DMS153 treated with DMSO at 0.1 percent for 48 hours (cell line): ENCODE measurements around the gene THEMIS.
A peak's percentile ranks its signal among the peaks of the same experiment; 100 is the strongest.
"Not testable (repeated sequence)": the region's sequence is repeated elsewhere in the genome, so short reads cannot be mapped to it uniquely, and the experiment has no call there.

ENCODE experiments used
- DNase-seq: peaks from one replicate; lab custom pipeline; 2025; ENCODE audit not compliant: unreplicated experiment; lab: John Stamatoyannopoulos, UW

The THEMIS gene, protein sequence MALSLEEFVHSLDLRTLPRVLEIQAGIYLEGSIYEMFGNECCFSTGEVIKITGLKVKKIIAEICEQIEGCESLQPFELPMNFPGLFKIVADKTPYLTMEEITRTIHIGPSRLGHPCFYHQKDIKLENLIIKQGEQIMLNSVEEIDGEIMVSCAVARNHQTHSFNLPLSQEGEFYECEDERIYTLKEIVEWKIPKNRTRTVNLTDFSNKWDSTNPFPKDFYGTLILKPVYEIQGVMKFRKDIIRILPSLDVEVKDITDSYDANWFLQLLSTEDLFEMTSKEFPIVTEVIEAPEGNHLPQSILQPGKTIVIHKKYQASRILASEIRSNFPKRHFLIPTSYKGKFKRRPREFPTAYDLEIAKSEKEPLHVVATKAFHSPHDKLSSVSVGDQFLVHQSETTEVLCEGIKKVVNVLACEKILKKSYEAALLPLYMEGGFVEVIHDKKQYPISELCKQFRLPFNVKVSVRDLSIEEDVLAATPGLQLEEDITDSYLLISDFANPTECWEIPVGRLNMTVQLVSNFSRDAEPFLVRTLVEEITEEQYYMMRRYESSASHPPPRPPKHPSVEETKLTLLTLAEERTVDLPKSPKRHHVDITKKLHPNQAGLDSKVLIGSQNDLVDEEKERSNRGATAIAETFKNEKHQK

DNA sequence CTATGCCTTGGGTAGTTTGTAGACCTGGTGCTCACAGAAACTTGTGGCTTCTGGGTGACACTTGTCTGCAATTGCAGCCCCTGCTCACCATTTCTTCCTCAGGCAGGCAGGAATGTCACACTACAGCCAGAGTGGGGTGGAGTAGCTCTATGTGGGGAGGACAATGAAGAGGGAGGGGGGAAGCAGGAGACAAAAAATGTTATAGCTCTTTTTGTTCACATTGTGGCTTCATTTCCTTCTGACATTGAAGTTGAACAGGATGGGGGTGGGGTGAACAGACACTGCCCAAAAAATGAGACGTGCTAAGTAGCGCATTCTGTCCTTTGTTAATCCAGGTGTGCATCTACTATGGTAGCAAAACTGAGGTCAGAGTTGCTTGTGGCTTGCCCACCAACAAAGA is at the start of gene THEMIS:
Gene THEMIS, minus strand, starts transcription at position 124 of the 400 bp plus-strand sequence. CDS start 126 bp downstream, outside the sequence.
- no peak for DNase-seq

DNA sequence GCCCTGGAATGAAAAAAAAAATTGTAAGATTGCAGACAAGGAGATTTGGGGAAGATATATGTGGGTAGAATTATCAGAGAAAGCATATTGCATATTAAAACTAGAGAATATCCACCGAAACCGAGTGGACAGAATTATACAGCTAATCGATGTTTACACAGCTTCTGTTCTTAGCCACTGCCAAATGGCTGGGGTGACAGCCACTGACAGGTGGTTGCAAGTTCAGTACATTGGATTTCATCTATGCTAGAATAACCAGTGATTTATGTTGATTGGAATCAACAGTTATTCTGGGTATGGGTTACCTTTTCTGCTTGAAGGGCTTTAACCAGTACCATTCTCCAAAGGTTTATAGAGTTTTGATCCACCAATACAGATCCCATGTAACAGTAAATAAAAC is 48.4 kb upstream of the THEMIS start:
- DNase-seq: no peak

DNA sequence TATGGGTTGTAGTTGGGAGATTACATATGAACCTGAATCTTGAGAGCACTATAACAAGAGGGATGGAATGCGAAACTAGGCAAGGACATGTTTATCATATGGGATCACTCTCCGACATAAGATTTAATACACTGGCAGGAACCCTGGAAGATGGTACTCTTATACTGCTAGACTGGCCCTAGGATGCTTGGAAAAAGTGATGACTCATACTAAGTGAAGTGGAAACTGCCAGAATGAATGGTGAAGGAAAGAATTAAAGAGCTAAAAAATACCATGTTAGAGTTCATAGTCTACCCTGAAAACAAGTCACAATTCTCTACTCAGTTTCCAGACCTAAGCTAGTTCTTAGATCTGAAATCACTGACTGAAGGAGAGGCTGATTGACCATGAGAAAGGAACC is 45.5 kb upstream of the THEMIS start:
- DNase-seq: no peak

DNA sequence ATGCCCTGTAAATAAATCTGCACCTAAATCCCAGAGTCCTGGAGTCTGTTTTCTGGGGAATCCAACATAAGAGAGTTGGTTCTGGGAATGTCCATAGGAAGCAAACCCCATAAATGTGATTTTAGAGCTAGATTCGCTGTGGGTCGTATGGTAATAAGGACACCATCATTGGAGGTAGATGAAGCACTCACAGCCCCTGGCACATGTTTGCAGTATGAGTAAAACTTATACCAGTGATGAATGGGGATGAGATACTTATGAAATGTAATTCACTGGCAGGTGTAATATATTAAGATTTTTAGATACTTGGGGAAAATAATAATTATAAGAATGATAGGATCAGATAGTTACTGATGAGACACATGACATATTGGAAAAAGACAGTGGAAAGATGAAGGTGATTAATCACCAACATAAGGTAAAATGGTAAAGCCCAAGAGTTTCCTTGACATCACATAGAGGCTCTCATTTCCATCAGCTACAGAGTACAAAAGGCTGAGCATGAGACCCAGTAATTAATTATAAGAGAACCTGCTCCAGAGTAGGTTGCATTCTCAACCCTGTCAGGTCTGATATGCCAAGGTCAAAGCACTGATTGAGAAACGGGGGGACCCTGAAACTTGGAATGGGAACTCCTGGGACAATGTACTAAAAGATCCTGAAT is 44.7 kb upstream of the THEMIS start:
- no peak for DNase-seq

DNA sequence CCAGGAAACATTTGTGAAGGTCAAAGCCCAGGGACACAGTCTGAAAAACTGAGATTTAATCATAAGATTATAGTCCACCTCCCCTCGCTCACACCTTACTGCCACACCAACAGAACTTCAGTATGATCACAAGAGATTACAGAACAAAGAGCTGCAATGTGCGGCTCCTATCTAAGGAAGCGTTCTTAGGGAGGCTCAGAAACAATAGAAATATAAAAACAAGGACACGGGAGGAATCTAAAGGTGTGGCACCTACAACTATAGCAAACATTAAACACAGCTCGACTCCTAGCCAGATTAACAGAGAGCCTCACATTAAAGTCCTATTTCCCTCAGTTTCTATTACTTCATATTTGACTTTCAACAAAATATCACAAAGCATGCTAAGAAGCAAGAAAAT is 40.4 kb upstream of the THEMIS start:
- no peak for DNase-seq

DNA sequence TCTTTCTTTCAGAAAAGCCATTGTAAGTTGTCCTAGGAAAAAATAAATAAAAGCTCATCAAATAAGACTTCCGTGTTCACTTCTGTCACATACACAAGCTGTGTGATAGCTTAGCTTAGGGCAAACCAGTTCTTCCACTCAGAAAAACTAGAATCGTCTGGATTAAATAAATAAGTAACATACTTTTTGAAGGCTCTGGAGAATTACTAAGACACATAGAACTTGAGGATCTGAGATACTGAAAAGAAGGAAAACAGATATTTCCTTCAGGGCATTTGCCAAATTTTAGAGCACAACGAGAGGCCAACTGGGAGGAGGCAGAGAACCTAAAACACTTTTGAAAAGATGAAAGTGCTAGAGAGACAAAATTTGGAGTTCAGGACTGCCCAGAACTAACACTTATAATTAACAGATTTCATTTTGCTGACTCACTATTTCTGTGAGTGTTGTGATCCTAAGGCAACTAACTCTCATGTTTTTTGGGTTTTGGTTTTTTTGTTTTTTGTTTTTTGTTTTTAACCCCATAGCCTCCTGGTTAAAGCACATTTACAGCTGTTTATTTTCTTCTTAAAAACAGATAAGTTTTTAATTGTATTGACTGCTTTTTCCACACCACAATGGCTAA is 38.7 kb upstream of the THEMIS start:
- DNase-seq: no peak

DNA sequence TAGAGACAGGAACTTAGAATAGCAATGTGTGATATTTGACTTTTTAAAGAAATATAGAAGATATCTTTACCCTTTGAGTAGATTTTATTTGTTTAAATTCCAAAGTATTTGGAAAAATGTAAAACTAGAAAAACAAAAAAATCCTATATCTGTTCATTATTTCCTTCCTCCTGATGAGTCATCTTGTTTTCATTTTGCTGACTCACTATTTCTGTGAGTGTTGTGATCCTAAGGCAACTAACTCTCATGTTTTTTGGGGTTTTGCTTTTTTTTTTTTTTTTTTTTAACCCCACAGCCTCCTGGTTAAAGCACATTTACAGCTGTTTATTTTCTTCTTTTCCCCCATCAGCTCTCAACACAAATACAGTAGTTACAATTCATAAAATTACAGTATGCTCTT is 37.8 kb upstream of the THEMIS start:
- no peak for DNase-seq

DNA sequence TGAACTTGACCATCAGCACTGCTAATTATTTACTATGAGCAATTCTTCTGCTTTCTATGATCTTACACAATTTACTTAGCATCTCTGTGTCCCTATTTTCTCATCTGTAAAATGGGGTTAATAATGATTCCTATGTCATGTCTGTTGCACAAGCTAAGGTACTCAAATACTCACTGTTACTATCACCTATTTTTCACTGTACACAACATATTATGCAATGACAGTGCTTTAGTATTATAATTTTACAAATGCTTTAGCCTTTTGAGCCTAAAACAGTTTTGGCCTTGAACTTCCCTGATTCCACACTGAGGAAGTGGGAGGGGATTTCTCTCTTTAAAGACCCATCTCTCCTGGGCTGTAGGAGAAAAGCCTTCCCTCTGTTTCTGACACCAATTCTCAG is 36.9 kb upstream of the THEMIS start:
- no peak for DNase-seq

DNA sequence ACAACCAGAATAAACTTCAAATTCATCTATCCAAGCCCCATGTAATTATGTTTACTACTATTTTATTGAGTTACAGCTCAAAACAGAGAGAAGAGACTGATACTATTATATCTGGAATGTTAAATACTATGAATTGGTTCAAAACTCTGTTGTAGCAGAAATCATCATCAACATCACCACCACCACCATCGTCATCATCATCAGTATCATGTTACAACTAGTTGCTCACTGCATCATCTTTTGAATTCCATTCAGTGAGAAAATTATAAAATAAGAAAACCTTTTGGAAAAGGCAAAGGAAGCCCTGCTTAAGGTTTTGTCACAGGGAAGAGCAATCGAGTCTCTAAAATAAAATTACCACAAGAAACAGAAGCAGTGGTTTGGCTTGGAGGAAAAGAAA is 36.2 kb upstream of the THEMIS start:
- no peak for DNase-seq

DNA sequence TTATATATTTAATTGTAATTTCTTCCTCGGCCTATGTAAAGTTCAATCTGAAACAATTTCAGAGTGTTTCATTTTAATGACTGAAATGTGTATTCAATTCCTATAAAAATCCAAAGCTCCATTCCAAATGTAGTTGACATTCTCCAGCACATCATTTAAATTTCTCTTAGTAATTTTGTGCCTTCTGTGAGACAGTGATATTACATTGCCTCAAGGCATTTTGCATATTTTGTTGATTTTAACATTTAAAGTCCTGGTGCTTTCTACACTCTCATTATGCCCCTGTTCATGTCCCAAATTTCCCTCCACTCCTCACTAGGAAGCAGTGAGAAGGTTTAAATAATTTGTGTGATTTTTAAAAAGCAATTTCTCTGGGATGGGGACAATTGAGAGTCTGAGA is 34.1 kb upstream of the THEMIS start:
- DNase-seq: no peak

DNA sequence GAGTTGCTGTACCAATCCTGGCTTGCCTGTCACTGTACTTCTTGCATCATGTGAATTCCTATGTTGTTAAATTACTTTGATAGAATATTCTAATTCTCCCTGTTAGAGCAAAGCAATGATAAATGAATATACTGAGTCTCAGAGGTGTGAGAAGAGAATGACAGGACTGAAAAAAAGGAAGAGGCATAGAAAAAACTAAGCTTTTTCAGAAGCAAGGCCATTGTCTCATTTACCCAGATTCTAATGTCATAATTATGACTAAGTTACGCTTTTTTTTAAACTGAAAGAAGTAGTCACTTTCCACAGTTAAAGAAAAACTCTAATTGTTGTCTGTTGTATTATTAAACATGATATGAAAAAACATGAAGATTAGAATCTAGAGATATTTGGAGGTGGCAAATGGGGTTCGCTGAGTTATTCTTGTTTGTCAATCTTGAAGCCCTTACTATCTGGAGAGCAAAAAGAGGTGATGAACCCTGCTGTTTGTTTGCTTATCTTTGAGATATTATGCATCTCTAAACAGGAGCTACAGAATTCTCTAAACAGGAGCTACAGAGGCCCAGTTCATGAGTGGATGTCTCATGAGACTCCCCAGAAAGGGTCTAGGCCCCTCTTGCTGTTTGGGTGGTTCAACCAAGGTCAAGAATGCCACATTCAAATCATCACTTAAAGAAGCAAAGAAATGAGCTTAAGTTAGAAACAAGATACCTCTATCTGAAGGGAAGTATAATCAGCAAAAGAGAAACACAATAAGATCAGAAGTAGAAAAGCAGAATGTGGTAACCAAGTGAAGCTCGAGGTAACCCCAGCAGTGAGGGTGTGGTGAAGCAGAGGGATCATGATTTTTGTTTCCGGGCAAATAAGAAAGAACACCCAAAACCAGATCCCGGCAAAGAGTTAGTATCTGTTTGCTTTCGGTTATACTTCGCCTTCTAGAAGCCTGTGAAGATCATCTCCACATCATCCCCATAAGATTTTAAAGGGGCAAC is 33.3 kb upstream of the THEMIS start:
- no peak for DNase-seq

DNA sequence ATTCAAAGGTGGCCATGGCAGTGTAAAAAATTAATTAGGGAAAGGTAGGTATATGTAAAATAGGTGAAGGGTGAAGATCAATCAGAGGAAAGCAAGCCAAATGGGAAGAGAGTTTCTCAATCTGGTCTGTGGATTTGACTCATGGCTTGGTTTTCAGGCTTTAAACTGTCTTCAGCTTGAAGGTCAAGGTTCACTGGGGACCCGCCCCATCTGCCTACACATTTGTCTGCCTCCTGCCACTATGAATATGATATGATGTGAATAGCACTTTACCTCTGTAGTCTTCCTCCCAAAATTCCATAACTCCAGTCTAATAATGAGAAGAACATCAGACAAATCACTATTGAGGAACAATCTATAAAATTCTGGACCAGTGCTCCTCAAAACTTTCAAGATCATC is 32.3 kb upstream of the THEMIS start:
- DNase-seq: no peak

DNA sequence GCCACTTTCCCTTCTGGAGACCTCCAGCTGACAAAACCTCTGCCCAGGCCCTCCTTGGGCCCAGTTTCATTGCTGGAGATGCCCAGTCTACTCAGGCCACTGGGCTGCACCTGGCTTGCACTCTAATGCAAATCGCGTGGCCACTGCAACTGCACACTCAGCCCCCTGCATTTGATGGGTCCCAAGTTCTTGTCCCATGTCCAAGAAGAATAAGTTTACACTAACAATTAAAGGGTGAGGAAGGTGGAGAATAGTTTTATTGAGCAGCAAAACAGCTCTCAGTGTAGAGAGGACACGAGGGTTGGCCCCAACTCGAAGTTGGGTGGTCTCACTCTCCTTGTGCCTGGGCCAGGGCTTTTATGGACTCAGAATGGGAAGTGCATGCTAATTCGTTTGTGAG is 31.9 kb upstream of the THEMIS start:
- DNase-seq: no peak

DNA sequence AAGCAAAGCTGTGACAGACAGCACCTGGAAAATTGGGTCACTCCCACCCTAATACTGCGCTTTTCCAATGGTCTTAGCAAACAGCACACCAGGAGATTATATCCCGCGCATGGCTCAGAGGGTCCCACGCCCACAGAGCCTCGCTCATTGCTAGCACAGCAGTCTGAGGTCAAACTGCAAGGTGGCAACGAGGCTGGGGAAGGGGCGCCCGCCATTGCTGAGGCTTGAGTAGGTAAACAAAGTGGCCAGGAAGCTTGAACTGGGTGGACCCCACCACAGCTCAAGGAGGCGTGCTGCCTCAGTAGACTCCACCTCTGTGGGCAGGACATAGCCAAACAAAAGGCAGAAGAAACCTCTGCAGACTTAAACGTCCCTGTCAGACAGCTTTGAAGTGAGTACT is 25.6 kb upstream of the THEMIS start:
- DNase-seq: not testable (repeated sequence)

DNA sequence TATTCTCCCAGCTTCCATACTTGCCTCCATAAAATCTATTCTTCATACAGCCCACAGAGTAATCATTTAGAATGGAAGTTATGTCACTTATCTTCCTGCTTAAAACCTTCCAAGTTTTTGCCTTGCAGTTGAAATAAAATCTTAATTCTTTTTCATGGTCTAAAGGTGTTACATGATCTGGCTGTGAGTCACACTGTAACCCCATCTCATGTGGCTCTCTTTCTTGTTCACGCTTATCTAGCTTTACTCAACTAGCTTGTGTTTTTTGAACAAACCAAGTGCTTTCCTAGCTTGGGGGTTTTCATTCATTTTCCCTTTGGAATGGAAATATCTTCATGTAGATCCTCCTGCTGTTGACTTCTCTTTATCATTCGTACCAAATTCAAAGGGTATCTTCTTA is 23.6 kb upstream of the THEMIS start:
- DNase-seq: no peak

DNA sequence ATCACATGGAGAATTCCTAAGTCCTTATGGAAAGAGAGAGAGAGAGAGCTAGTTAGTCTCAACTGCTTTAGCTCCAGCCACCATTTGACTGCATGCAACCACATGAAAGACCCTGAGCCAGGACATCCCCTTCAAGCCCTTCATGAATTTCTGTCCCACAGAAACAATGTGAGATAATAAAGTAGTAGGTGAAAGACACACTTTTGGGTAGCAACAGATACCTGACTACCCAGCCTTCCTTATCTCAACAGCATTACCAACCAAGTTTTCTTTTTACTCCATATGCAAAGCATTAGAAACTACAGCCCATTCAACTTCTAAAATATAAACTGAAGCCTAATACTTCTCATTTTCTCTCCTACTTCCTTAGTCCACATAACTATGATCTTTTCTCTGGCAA is 23.2 kb upstream of the THEMIS start:
- no peak for DNase-seq

DNA sequence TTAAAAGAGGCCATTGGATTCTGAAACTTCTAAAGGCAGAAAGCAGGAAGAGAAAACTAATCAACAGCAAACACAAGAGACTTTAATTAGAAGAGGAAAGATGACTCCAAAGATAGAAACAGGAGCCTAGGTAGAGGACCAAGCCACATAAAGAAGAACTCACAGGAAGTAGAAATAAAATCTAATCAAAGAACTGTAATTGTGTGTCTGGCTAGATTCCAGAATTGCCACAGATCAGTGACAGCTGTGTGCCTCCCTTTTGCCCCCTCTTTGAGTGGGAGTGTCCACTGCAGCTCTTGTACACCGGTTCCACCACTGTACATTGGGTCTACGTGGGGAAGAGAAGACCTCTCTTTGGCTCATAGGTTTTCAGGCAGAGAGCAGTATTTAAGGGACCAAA is 22.3 kb upstream of the THEMIS start:
- peak; percentile 27 for DNase-seq

DNA sequence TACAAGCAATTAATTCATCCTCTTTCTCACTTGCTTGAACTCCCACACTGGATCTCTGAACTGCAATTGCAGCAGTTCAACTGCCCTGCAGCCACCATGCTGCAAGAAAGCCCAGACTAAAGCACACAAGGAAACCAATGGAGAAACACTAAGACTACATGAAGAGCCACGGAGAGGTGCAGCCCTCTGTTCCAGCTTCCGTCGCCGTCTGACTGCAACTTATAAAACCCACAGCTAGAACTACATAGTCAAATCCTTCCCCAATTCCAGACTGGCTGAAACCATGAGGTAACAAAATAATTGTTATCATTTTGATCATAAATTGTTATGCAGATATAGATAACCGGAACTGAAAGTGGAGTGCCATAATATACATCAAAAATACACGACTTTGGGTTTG is 21.1 kb upstream of the THEMIS start:
- DNase-seq: no peak

DNA sequence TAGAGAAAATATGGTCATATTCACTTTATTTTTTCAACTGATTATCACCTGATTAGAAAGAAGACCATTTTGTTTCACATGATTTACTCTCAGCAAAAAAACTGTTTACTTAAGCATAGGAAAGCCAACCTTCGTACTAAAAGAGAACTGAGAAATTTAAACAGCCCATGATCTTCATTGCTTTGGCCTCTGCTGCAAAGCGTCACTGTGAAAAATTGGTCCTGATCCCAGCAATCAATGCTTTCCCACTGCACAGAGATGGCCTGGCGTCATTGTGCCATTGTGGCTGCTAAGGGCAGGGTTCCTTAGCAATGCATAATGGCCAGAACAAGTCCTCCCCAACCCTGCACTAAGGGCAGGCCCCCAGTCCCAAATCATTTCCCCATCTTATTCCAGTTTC is 19.9 kb upstream of the THEMIS start:
- no peak for DNase-seq
